Hepatocyte (in vitro differentiated cells): Measurements from ENCODE around the gene THRA.

Source experiments
- CTCF ChIP-seq: fragments of 200-600 bp; sonication (generic); IDR thresholded peaks from 2 replicates; pipeline ENCODE4 v1.5.1; 2016; ENCODE audit warnings: antibody characterized with exemption, mild to moderate bottlenecking; ENCODE audit not compliant: poor library complexity
- EZH2 ChIP-seq: fragments of 200-600 bp; sonication (generic); IDR thresholded peaks from 2 replicates; pipeline ENCODE4 v1.6.1; 2016; ENCODE audit warnings: antibody characterized with exemption, mild to moderate bottlenecking, borderline replicate concordance
- EZH2phosphoT487 ChIP-seq: fragments of 200-600 bp; sonication (generic); IDR thresholded peaks from one replicate; pipeline ENCODE4 v1.6.1; 2018; ENCODE audit warnings: antibody characterized with exemption, mild to moderate bottlenecking, low read depth, moderate library complexity; ENCODE audit not compliant: unreplicated experiment, severe bottlenecking

GRCh38 chr17:40076591-40076990 is 13.8 kb downstream of the THRA start:
- TF ChIP-seq EZH2 (no peak), CTCF (no peak), EZH2phosphoT487 (no peak)
